Stomach (tissue), 4 donors: Measurements from ENCODE around the gene B4GALNT3.

ENCODE experiments used
- CTCF ChIP-seq, 7 experiments: fragments of 450-650 bp in 4 of 7; fragments of 200-600 bp in 3 of 7; sonication (generic) in 3 of 7; IDR thresholded peaks; one replicate each; pipeline ENCODE4 v1.5.1; 2016 to 2019; ENCODE audit warnings: antibody characterized with exemption in 7 of 7, control low read depth in 2 of 7, mild to moderate bottlenecking in 1 of 7
- EP300 ChIP-seq: sonication (generic); formaldehyde crosslinking; IDR thresholded peaks from one replicate; pipeline ENCODE4 v1.6.1; 2017; ENCODE audit warnings: antibody characterized with exemption
- POLR2A ChIP-seq, 4 donors: fragments of 450-650 bp; IDR thresholded peaks; one replicate each; pipeline ENCODE4 v1.6.1; 2016; ENCODE audit warnings: antibody characterized with exemption in 4 of 4, control low read depth in 2 of 4, mild to moderate bottlenecking in 1 of 4, moderate library complexity in 1 of 4

- TF ChIP-seq POLR2A (IDR thresholded peaks at IDR 0.05) (no peak), CTCF (IDR thresholded peaks at IDR 0.05) (no peak), EP300 (no peak)
These were observed 2.1 kb upstream of the B4GALNT3 start for GRCh38 chr12:457676-458075.
